Coronary artery (tissue), 2 donors: ENCODE measurements around the gene CUL3.

Source experiments
- DNase-seq: peaks from one replicate; pipeline ENCODE4 v3.0.0-alpha.2; 2017; ENCODE audit warnings: low spot score
- H3K27ac ChIP-seq, 2 donors: fragments of 200-600 bp; sonication (generic); one replicate each; pipeline ENCODE4 v1.5.1; 2016 to 2019
- H3K4me3 ChIP-seq: fragments of 200-600 bp; sonication (generic); 2 replicates; pipeline ENCODE4 v1.5.1; 2016; ENCODE audit warnings: mild to moderate bottlenecking, moderate library complexity
- TF ChIP-seq, protein P1 (sequence below): fragments of 200-600 bp; sonication (generic); IDR thresholded peaks from one replicate; pipeline ENCODE4 v1.5.1; 2019; ENCODE audit warnings: antibody characterized with exemption

Gene CUL3

DNA sequence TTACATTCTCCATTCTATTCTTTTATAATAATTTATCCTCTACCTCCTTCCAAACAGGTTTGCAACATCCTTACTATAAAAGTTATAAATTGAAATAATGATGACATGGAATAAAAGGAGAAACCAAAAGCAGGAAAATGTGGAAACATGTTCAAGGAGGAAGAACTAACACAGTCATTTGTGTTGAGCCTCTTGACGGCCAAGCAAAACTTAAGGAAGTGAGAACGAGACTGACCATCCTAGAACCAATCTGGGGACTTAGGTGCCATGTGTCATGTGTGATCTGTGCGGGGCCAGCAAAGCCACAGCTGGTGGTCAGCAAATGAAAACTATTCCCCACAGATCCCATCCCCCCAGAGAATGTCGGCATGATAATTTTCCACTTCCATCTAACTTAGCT lies 157.7 kb downstream of the CUL3 start:
- H3K4me3 ChIP-seq = no peak overlapping the region
- H3K27ac ChIP-seq = no peak overlapping the region
- TF ChIP-seq, protein P1, sequence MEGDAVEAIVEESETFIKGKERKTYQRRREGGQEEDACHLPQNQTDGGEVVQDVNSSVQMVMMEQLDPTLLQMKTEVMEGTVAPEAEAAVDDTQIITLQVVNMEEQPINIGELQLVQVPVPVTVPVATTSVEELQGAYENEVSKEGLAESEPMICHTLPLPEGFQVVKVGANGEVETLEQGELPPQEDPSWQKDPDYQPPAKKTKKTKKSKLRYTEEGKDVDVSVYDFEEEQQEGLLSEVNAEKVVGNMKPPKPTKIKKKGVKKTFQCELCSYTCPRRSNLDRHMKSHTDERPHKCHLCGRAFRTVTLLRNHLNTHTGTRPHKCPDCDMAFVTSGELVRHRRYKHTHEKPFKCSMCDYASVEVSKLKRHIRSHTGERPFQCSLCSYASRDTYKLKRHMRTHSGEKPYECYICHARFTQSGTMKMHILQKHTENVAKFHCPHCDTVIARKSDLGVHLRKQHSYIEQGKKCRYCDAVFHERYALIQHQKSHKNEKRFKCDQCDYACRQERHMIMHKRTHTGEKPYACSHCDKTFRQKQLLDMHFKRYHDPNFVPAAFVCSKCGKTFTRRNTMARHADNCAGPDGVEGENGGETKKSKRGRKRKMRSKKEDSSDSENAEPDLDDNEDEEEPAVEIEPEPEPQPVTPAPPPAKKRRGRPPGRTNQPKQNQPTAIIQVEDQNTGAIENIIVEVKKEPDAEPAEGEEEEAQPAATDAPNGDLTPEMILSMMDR = no peak
- DNase-seq = no peak

- TF ChIP-seq, protein P1 = no peak
- Histone ChIP-seq H3K4me3 (no peak overlapping the region), H3K27ac (no peak overlapping the region)
- DNase-seq = no peak
These were observed 158.5 kb downstream of the CUL3 start for GRCh38 chr2:224426656-224427055.

GRCh38 chr2:224421065-224421464 lies 164.1 kb downstream of the CUL3 start:
- Histone ChIP-seq H3K4me3 (no peak overlapping the region), H3K27ac (no peak overlapping the region)
- DNase-seq = no peak
- TF ChIP-seq, protein P1 = no peak
